Measurements from ENCODE around the gene KLRG1.

KLRG1 gene

GRCh38 chr12:8995021-8995775 is 5.9 kb downstream of the KLRG1 start:
- TF ChIP-seq CTCF (IDR thresholded peaks at IDR 0.05; ENCODE audit: low read depth, low read length, missing control alignments), result no peak
- no peak overlapping the region for H3K4me3 ChIP-seq (replicated peaks; ENCODE audit: low read depth, low read length)
- DNase-seq (ENCODE audit: extremely low read depth, low read depth), result no peak

- no peak for TF ChIP-seq CTCF (IDR thresholded peaks at IDR 0.05; ENCODE audit: low read depth, low read length, missing control alignments)
- peak; percentile 3 for DNase-seq (ENCODE audit: extremely low read depth, low read depth)
- no peak overlapping the region for H3K4me3 ChIP-seq (replicated peaks; ENCODE audit: low read depth, low read length)
These were observed 7.5 kb downstream of the KLRG1 start for GRCh38 chr12:8996682-8997405.

- H3K4me3 ChIP-seq (replicated peaks; ENCODE audit: low read depth, low read length), result no peak overlapping the region
- no peak for TF ChIP-seq CTCF (IDR thresholded peaks at IDR 0.05; ENCODE audit: low read depth, low read length, missing control alignments)
- DNase-seq (ENCODE audit: extremely low read depth, low read depth), result no peak
These were observed 11.9 kb downstream of the KLRG1 start for GRCh38 chr12:9001233-9001632.

GRCh38 chr12:9002335-9002734 is 13.0 kb downstream of the KLRG1 start:
- H3K4me3 ChIP-seq (replicated peaks; ENCODE audit: low read depth, low read length), result no peak overlapping the region
- DNase-seq (ENCODE audit: extremely low read depth, low read depth), result no peak
- no peak for TF ChIP-seq CTCF (IDR thresholded peaks at IDR 0.05; ENCODE audit: low read depth, low read length, missing control alignments)

- no peak overlapping the region for H3K4me3 ChIP-seq (replicated peaks; ENCODE audit: low read depth, low read length)
- no peak for TF ChIP-seq CTCF (IDR thresholded peaks at IDR 0.05; ENCODE audit: low read depth, low read length, missing control alignments)
- no peak for DNase-seq (ENCODE audit: extremely low read depth, low read depth)
These were observed 33.2 kb downstream of the KLRG1 start for GRCh38 chr12:9022592-9022991.

- DNase-seq (ENCODE audit: extremely low read depth, low read depth), result no peak
- no peak overlapping the region for H3K4me3 ChIP-seq (replicated peaks; ENCODE audit: low read depth, low read length)
- no peak for TF ChIP-seq CTCF (IDR thresholded peaks at IDR 0.05; ENCODE audit: low read depth, low read length, missing control alignments)
These were observed 35.2 kb downstream of the KLRG1 start for GRCh38 chr12:9024512-9024911.

Data from HFF-Myc (cell line).